NCI-H510A (cell line): ENCODE measurements around the gene CLINT1.
A peak's percentile ranks its signal among the peaks of the same experiment; 100 is the strongest.

Source experiments
- DNase-seq: peaks from one replicate; lab custom pipeline; 2025; lab: John Stamatoyannopoulos, UW

CLINT1 gene

GRCh38 chr5:157820593-157821252 is 38.2 kb downstream of the CLINT1 start:
- no peak for DNase-seq

- no peak for DNase-seq
Observed at GRCh38 chr5:157819502-157820115, 39.3 kb downstream of the CLINT1 start.

DNA sequence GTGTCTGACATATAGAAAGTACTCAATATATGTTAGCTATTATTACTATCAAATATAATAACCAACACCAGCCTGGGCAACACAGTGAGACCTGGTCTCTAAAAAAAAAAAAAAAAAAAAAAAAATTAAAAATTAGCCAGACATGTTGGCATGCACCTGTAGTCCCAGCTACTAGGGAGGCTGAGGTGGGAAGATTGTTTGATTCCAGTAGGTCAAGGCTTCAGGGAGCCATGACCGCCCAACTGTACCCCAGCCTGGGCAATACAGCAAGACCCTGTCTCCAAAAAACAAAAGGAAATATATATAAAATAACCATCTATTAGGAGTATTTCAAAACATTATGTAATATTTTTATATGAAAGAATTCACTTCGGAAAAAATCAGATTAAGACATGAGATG is 40.6 kb downstream of the CLINT1 start:
- DNase-seq = no peak

- no peak for DNase-seq
Observed at GRCh38 chr5:157817928-157818327, 41.0 kb downstream of the CLINT1 start.

DNA sequence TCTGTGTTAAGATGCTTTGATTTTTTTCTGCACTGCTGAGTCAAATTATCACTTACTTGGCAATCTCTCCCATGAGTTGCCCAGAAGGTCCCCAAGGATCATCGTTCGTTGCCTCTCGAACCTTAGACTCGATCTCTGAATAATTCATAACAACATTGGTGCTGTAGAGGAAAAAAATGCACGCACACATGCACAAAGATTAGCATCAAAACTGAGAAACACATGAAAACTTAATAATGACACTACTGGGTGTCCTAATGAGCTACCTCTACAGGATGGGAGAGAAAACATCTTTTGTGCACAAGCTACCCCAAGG is 41.6 kb downstream of the CLINT1 start:
- no peak for DNase-seq

GRCh38 chr5:157816682-157817386 is 42.1 kb downstream of the CLINT1 start:
- no peak for DNase-seq

DNA sequence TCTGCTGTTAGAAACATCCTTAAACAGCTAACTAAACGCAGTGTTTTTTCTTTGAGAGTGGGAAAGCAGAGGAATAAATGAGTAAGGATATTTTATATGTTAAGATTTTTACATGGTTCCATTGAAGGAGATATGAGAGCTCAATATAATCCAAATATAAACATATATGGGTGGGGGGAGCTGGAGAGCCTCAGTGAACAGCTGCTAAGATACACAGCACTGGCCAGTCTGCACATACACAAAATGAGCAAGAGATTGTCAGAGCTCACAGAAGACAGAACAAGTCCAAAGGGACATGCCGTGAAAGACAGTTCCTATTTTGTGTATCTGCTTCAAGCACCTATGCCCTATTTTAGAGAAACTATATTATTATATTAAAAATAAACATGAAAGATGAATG is 46.9 kb downstream of the CLINT1 start:
- DNase-seq = no peak

DNA sequence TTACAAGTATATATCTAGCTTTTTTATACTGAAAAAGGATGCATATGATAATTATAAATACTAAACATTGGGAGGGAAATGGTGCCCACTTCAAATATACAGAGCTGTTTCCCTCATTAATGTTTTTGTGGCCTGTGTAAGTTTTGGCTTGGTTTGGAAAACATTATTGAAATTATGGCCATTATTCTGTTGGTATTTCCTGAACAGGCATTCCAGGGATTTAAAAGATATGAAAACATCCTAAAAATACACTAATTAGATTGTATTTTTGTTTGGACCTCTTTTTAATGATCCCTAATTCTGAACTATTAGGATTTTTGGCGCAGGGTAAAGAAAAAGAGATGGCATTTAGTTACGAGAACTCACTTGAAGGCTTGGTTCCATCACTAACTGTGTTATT is 50.9 kb downstream of the CLINT1 start:
- DNase-seq = no peak

GRCh38 chr5:157802736-157803135 is 56.2 kb downstream of the CLINT1 start:
- DNase-seq = no peak

- no peak for DNase-seq
Observed at GRCh38 chr5:157800137-157800536, 58.8 kb downstream of the CLINT1 start.

- no peak for DNase-seq
Observed at GRCh38 chr5:157799578-157799977, 59.4 kb downstream of the CLINT1 start.

DNA sequence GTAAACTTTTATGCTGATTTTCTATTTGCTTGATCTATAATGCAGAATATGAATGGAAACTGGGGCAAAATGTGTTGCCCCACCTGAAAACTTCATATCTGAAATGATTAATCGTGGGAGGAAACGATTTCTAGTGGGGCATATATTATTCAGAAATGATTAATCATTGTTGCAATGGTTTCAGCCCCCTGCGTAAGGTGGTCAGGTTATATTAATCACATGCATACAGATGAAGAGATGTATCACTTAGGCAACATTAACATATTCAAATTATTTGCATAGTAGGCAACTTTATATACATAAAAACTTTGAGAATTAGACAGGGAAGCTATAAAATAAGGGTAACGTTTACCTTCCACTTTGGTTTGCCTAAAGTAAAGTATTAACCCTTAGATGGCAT is 65.6 kb downstream of the CLINT1 start:
- DNase-seq = no peak

DNA sequence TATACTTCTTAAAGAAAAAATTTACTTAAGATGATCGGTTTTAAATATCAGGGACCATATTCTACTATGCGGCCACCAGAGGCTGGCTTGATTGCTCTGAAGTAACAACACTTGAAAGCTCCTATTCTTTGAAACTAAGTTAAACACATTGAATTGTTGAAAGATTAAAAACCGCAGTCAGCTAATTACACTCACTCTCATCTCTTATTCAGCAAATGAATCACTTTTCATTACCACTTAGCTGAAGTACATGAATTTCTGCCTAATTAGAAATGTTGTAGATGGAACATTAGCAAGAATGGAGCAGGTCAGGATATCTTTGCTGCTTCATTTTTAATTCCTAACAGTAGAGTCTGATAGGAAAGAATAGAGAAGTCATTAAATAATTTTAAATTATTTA is 73.1 kb downstream of the CLINT1 start:
- no peak for DNase-seq

DNA sequence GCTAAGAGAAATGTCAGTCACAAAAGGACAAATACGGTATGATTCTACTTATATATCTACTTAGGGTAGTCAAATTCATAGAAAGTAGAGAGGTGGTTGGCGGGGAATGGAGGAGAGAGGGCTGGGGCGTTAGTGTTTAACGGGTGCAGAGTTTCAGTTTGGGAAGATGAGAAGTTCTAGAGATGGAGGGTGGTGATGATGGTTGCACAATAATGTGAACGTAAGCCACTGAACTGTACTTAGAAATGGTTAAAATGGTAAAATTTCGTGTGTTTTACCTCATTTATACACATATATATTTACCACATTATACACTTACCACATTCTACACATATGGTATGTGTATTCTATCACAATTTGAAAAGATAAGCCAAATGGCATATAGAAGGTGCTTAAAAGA is 79.7 kb downstream of the CLINT1 start:
- no peak for DNase-seq

DNA sequence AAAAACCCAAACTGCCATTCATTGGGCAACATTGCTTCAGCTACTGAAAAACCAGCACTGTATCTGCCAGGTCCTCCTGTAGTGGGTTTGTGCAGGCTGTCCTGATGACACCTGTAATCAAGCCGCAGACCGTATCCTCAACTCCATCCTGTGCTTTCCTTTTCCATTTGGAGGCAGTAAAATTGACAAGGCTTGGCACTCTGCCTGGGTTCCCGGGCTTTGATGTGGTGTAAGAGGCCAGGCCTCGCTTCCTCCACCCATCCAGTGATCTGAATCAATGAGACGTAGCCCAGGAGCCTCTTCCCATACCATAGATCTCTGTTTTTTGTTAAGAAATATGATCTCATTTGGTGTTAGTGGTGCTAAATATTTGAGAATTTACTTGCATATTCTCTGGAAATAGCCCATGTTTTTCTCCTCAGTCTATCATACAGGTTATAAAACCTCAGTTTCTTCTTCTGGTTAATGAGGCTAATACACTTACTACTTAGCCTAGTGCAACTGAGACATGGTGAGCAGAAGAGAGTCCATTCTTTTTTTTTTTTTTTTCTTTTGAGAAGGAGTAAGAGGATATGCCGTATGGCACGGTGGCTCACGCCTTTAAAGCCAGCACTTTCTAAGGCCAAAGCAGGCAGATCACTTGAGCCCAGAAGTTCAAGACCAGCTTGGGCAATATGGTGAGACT is 80.7 kb downstream of the CLINT1 start:
- peak; percentile 42 for DNase-seq

DNA sequence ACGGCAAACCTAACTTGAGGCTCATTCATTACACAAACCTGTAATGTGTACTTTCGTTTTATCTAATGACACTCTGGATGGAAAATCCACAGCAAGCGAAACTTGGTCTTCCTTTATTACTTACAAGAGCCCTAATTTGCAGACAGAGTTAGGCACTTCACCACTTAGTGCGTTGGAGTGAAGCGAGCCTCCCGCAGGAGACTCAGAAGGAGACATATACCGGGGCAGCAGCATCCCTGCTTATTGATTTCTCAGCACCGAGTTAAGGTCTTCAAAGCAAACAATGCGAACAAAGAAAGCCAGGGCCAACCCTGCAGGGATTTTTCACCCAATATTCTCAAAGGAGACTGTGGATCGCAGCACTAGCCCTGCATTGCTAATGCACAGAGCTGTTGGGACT is 86.8 kb downstream of the CLINT1 start:
- DNase-seq = no peak

DNA sequence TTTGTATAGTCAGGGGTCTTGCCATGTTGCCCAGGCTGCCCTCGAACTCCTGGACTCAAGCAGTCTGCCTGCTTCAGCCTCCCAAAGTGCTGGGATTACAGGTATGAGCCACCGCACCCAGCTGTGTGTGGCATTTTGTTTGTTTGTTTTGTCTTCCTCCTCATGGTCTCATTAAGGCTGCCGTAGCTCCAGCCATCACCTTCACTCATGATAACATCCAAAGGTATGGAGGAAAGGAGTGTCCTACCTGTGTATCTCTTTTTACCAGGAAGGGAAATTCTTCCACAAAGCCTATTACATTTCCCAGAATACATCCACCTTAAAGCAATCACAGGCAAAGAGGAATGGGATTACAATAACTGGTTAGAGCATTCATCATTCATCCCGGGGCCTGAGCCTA is 88.3 kb downstream of the CLINT1 start:
- DNase-seq = no peak

DNA sequence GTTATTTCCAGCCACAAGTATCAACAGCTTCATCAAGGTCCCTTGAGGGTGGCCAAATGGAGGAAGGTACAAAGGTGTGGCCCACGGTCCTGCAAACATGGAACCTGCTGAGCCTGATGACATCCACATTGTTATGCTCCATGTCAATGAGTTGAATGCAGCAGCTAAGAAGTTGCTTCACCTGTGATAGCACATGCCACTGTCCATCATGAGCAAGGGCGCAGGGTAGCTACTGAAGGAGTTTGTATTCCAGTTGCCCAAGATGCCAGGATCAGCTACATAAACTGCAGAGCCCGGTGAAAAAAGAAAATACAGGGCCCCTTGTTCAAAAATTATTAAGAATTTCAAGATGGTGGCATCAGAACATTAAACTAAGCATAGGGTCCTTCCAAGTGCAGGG is 91.3 kb downstream of the CLINT1 start:
- no peak for DNase-seq

- no peak for DNase-seq
Observed at GRCh38 chr5:157766902-157767301, 92.0 kb downstream of the CLINT1 start.

- DNase-seq = no peak
Observed at GRCh38 chr5:157766442-157766841, 92.5 kb downstream of the CLINT1 start.

DNA sequence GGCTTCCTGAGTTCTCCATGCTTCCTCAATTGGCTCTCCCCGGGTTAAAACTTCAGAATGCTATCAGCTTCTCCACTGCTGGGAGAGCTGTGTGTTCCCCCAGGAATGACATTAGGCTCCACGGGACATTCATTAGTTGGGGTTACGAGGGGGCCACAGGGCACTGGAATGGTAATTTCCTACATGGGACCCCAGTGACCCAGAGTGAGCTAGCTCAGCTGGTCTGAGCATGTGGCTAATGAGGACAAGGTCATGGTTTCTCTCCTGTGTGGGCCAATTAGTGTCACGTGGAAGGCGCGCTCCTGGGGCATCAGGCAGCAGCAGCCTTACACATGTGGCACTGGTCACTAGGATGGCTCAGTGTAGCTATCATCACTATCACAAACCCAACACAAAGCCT is 94.4 kb downstream of the CLINT1 start:
- no peak for DNase-seq

GRCh38 chr5:157761690-157762621 is 97.0 kb downstream of the CLINT1 start:
- peak; percentile 6 for DNase-seq
